HG03139 (cell line): ENCODE measurements around the gene CDK5R1.
"Not testable (repeated sequence)": the region's sequence is repeated elsewhere in the genome, so short reads cannot be mapped to it uniquely, and the experiment has no call there.

Experiments used
- ATAC-seq: cut with Tn5 transposase; IDR thresholded peaks from one replicate; pipeline ENCODE4 v1.9.1; 2021; ENCODE audit not compliant: unreplicated experiment

The CDK5R1 gene

DNA sequence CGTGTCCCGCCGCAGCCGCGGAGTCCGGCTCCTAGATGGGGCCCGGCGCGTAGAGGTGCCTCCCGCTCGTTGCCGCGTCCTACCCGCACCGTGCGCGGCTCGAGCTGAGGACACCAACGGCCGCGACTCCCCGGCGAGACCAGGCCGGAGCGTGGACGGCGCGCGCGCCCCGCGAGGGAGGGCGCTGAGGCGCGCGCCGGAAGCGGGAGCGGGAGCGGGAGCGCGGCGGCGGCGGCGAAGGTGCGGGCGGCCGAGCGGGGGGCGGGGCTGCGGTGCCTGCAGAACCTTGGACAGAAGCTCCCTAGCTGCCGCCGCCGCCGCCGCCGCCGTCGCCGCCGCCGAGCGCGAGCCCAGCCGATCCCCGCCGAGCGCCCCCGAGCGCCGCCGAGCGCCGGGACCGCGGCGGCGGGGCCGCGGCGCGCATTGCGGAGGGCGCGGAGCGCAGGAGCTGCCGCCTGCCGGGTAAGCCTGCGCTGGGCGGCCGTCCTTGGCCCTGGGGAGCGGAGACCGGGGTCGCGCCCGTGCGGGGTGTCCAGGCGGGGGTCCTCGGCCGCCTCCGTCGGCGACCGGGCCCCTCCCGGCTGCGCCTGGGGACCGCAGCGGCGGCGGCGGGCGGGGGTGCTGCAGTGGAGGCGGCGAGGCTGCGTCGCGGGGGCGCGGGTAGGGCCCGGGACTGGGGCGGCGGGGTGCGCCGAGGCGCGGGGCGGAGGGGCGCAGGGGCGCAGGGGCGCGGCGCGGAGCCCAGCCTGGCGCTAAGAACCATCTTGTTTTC lies at the start of gene CDK5R1:
TSS of gene CDK5R1 (plus strand) at position 293 of the 772 bp plus-strand sequence. CDS start 628 bp downstream, outside the sequence.
- ATAC-seq = peak; percentile 31

DNA sequence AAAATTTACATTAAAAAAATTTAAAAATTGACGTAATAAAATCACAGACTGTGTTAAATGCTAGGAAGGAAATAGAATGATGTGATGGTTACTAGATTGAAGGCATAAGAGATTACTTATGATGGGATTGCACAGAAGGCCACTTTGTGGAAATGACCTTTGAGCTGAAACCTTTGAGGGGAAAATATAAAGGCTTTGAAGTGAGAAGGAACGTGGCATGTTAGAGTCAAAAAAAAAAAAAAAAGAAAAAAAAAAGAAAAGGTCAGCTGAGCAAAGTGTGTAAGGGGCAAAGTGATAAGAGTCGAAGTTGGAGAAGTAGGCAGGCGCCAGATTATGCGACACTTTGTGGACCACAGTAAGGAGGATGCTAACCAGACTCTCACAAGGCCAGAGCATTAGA lies 46.1 kb upstream of the CDK5R1 start:
- no peak for ATAC-seq

DNA sequence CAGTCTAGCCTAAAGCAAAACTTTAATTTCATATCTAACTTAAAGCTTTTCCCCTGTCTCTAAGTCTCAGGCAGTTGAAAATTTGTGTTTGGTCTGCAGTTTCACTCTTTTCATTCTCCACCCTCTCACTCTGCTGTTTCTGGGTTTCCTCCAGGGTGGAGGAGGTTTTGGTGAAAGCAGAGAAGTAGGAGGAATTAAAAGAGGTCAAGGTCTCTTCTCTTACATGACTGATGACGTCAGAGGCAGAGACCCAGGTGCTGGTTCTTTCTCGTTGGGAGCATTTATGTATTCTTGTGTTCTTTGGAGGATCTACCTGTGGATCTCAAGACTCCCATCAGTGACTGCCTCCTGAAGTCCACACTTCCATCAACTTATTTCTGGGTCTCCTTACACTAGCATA lies 44.9 kb upstream of the CDK5R1 start:
- ATAC-seq = no peak

DNA sequence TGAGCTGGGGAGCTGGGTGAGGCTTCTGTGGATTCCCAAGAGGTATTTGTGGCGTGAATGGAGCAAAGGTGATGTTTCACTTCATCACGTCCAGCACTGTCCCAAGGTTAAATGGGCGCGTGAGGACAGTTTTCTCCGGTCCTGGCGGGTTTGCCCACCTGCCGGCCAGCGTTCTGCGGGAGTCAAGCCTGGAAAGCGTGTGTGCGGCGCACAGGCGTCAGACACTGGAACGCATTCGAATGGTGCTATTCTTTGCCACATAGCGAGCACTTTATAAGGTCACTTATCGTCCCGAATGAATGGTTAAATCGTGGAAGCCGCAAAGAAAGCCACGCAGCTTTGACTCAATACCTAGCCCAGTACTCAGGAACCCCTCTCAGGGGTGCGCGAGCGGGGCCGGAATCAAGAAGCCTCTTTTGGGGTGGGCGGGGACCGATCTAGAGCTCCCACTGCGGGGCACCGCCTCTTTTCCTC lies 42.9 kb upstream of the CDK5R1 start:
- ATAC-seq = no peak

DNA sequence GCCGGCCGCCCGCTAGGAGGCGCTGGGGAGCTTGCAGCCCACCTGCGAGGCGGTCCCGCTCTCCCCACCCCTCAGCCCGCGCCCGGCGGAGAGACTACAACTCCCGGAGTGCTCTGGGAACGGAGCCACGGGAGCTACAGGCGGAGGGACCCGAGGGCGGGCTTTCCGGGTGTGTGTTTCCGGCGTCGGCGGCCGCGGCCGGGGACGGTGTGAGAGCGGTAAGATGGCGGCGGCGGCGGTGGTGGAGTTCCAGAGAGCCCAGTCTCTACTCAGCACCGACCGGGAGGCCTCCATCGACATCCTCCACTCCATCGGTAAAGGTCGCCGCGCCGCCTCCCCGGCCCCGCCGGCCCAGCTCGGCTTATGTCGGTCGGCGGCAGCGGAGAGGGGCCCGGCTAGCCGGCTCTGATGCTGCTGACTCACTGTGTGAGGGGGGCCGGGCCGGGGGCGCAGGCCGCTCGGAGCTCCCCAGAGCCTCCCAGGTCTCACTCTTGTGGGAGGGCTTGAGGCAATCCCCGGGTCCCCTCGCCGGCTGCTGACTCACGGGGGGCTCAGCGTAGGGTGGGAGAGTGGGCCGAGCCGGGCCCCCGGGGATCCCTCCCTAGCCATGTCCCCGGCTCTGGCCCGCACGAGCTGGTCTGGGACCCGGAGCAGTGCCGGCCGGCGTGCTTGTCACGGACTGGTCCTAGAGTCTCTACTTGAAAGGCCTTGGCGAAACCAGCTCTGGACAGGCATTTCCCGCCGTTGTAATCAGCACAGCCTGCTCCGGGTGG lies 42.3 kb upstream of the CDK5R1 start, which contains the start of gene PSMD11:
TSS of gene PSMD11 (plus strand) at position 210 of the 773 bp plus-strand sequence. CDS start at position 224, 14 bp downstream.
- ATAC-seq = peak; percentile 93

DNA sequence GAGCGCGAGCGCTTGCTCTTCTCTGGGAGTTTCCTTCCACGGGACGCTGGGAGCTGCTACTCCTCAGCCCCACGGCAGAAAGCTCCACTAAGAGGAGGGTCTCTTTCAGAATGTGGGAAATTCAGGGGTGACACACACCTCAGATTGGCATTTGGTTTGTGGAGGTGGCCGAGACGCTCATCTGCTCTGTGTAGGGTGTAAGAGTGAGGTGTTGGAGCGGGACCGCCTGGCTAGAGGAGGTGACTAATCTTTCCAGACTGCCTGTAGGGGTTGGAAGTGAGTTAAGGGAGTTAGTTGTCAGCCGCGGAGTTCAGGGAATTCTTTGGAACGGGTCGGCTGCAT lies 41.7 kb upstream of the CDK5R1 start:
- ATAC-seq = no peak

DNA sequence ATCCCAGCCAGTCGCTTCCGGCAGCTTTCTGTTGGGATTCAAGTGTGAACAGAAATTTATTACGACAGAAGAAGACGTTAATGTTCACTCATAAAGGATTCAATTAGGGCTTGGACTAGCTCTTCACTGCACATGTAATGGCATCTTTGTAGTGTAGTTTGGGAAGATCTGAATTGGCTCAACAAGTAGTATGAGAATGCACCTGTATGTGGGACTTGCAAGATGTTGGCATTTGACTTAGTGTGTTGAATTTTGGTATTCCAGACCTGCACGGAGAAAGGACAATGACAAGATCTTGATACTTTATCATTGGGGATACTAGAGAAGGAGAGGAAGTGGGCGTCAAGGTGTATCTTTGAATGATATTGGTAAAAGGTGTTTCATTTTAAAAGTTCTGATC lies 41.3 kb upstream of the CDK5R1 start:
- no peak for ATAC-seq

DNA sequence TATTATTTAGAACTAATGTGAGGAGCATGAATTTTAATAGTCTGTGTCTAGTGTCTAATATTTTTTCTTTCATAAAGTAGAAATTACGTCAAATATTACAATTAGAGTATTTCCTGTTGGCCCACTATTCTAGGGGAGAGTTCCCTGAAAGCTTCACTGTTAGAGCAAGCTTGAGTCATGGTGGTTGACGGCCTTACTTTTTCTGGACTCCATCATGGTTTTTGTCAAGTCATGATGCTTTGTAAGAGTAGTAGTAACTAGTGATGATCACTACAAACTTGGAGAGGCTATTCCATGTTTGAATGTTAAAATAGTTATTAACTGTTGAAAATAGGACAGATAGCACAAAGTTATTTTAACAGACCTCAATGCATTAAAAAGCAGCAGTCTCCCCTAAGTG lies 40.8 kb upstream of the CDK5R1 start:
- no peak for ATAC-seq

DNA sequence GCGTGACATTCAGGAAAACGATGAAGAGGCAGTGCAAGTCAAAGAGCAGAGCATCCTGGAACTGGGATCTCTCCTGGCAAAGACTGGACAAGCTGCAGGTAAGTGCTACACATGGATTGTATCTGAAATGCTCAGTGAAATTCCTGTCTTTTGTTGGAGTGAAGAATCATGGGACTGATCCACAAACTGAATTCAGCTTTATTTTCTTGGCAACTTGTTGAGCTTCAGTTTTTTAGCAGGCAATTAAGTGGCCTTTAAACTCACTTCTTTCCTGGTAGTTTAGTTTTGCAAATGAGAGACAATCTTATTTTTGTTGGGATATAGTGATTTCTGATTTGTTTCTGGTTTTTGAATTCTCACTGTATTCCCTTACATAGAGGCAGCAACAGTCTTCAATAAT lies 39.8 kb upstream of the CDK5R1 start:
- no peak for ATAC-seq

DNA sequence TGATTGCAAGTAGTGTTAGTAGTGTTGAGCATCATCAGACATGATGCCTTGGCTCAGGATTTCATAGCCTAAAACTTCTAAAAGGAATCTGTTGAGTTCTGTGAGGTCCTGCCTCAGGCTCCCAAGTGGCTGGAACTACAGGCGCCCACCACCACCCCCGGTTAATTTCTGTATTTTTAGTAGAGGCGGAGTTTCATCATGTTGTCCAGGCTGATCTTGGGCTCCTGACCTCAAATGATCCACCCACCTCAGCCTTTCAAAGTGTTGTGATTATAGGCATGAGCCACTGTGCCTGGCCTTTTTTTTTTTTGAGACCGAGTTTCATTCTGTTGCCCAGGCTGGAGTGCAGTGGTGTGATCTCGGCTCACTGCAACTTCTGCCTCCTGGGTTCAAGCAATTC lies 36.8 kb upstream of the CDK5R1 start:
- no peak for ATAC-seq

DNA sequence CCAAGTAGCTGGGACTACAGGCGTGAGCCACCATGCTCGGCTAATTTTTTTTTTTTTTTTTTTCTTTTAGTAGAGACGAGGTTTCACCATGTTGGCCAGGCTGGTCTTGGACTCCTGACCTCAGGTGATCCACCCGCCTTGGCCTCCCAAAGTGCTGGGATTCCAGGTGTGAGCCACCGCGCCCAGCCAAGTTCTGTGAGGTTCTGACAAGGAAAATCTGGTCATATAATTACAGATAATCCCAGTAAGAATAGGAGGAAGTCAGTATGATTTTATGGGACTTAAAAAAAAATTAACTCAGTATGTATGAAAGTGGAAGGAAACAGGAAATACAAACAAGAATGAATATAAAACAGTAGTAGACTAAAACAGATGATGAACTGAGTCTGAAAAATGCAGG lies 36.4 kb upstream of the CDK5R1 start:
- ATAC-seq = not testable (repeated sequence)

DNA sequence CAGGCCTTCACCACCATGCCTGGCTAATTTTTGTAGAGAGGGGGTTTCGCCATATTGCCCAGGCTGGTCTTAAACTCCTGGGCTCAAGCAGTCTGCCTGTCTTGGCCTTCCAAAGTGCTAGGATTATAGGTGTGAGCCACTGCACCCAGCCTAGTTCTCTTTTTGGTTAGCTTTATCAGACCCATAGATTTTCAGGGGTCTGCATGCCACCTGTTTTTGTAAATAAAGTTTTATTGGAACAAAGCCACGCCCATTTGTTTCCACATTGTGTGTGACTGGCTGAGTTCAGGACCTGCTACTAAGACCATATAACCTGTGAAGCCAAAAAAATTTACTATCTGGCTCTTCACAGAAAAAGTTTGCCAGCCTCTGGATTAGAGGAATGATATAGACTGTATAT lies 34.9 kb upstream of the CDK5R1 start:
- no peak for ATAC-seq

DNA sequence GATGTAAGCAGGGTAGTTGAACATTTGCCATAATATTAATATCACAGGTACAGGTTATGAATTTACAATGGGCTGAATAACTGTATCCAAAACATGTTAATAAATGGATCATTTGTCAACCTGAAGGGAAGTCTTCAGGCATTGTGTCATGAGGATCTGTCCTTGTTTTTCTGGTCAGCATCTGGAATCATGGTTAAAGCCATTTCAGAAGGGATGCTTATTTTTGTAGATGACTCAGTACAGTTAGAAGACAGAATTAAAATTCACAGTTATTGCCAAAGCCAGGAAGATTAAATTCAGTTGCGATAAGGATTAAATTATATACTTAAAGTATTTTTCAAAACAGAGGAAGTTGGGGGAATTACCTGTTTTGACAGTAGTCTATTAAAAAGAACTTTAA lies 34.5 kb upstream of the CDK5R1 start:
- no peak for ATAC-seq

DNA sequence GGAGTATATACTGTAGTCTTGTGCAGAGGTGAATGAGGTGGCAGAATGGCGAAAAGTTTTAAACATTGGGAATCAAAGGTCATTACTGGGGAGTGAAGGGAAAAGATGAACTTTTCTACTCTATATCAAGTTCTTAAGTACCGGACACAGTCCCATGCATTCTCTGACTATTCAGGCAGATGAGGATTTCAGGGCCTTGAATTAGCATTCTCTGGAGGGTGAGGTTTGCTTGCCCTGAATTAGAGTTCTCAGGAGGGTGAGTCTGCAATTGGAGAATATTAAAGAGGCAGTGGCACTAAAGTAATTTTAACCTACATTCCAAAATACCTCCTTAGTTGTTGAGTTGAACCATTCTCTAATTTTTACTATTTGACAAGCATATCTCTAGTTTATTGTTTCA lies 33.4 kb upstream of the CDK5R1 start:
- no peak for ATAC-seq

DNA sequence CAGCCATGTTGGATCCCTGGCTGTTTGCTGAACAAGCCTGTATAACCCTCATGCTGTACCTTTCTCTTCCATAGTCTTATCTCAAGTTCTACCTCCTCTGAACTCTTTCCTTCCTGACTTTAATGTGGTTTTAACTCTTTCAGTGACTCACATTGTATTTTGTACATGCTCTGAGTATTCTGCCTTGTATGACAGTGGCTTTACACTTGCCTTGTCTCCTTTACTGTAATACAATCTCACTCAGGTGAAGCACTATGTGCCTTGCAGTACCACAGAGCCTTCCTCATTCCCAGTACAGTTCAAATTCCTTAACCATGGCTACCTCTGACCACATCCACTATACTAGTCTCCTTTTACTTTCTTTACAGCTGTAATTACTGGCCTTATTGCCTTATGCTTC lies 28.4 kb upstream of the CDK5R1 start:
- ATAC-seq = no peak

DNA sequence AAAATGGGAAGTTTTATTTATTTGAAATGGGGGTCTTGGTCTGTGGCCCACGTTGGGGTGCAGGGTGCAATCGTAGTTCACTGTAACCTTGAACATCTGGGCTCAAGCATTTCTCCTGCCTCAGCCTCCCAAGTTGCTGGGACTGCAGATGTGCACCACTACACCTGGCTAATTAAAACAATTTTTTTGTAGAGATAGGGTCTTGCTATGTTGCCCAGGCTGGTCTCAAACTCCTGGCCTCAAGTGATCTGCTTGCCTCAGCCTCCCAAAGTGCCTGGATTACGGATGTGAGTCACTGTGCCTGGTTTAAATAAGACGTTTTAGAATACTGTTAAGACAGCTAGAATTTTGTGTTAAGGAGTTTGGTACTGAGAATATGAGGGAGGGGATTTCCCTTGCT lies 26.7 kb upstream of the CDK5R1 start:
- no peak for ATAC-seq

DNA sequence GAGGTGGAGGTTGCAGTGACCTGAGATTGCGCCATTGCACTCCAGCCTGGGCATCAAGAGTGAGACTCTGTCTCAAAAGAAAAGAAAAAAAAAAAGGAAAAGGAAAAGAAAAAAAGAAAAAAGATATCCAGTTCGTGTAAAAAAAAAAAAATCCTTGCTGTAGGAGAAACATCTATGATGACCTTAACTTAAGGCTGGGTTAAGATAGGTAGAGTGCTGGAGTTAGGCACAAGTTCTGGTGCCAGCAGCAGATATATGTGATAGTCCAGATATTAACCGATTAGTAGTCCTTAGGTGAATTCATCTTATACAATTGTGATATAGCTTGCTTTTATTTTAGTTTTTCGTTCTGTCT lies 25.3 kb upstream of the CDK5R1 start:
- no peak for ATAC-seq

DNA sequence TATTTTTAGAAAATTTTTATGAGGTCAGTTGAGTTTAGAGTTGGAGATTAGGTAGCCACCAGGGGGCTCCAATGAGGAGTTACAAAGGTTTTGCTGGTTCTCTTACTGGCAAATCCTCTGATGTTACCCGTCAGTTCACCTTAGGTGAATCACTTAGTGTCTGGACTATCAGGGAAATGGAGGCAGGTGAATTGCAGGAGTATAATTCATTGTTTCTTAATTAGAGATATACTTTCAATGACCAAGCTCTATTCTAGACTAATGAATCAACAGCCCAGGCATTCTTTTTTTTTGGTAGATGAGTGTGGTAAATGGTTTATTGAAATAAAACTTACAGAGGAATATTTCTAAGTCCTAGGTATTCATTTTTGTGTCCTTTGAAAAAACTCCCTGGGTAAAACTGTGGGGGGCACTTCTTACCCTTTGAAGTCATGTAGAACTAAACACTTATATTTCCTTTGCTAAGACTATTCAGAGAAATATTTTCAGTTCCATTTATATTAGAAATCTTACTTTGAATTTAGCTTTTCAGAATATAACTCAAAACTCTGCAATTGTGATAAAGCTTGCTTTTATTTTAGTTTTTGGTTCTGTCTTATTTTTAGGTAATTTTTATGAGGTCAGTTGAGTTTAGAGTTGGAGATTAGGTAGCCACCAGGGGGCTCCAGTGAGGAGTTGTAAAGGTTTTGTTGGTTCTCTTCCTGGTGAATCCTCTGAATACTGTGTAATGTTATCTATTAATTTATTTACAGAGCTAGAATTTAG lies 24.8 kb upstream of the CDK5R1 start:
- no peak for ATAC-seq

DNA sequence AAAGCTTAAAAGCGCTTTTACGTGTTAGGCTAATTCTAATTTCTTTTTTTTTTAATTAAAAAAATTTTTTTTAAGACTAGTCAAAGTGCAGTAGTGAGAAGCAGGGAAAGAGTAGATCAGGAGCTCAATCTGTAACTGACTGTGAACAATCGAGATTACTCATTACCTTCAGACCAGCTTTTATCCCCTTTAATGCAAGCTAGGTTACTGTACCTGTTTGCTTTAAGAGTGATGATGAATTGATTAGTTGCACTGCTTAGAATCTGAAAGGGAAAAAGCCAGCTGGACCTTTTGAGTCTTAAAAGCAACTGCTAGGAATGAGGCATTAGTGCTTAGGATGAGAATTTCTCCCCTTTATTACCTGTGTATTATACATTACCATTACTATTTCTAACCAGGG lies 23.5 kb upstream of the CDK5R1 start:
- ATAC-seq = no peak

DNA sequence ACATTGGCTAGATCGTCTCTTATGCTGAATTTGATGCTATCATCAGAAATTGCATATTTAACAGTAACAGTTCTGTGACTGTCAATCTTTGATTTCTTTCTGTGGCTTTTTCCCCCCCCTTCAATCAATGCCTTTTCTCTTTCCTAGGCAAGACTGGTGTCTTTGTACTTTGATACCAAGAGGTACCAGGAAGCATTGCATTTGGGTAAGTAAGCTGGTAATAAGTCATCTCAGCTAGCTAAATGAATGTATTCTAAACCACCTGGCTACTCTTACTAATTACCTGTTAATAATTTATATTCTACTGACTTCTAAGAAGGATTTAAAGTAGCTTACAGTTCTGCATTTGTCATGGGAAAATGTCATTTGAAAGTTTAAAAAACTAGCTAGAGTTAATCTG lies 22.4 kb upstream of the CDK5R1 start:
- no peak for ATAC-seq

DNA sequence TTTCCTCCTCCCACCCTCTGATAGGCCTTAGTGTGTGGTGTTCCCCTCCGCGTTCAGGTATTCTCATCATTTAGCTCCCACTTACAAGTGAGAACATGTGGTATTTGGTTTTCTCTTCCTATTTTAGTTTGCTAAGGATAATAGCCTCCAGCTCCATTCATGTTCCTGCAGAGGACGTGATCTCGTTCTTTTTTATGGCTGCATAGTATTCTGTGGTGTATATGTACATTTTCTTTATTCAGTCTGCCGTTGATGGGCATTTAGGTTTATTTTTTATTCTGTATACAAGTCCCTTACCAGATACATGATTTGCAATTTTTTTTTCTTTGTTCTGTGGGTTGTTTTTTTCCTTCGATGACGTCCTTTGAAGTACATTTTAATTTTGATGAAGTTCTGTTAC lies 18.8 kb upstream of the CDK5R1 start:
- ATAC-seq = no peak
